CD14-positive monocyte (primary cell): Measurements from ENCODE around the gene LRRC55. TPM values are rescaled to one million over a fixed set of nuclear protein-coding genes. Genes with fewer than 3 reads are reported as not detected.

Experiments used
- DNase-seq, 3 donors: peaks; one replicate each; pipeline ENCODE4 v3.0.0-alpha.2; 2011 to 2022
- H2AFZ ChIP-seq: 2 replicates; pipeline ENCODE4 v1.6.0; 2012; ENCODE audit warnings: mild to moderate bottlenecking, low read depth, low read length, inconsistent platforms; ENCODE audit not compliant: insufficient read depth, poor library complexity, severe bottlenecking
- H3K27ac ChIP-seq, 2 donors: 1 replicate in 1 of 2; 2 replicates in 1 of 2; pipeline ENCODE4 v1.5.1; 2012 to 2013; ENCODE audit warnings: low read length in 2 of 2, control low read depth in 1 of 2, inconsistent platforms in 1 of 2, low read depth in 1 of 2, mild to moderate bottlenecking in 1 of 2
- H3K27me3 ChIP-seq, 2 donors: one replicate each; pipeline versions ENCODE4 v1.6.0 to v1.6.1; 2011 to 2013; ENCODE audit warnings: low read length in 2 of 2; ENCODE audit not compliant: control insufficient read depth in 2 of 2, insufficient read depth in 2 of 2
- H3K36me3 ChIP-seq, 2 donors: replicated peaks in 1 of 2; 1 replicate in 1 of 2; 2 replicates in 1 of 2; pipeline versions ENCODE4 v1.5.1 to v1.6.1; 2012 to 2013; ENCODE audit warnings: low read length in 2 of 2, control low read depth in 1 of 2, inconsistent platforms in 1 of 2, mild to moderate bottlenecking in 1 of 2; ENCODE audit not compliant: insufficient read depth in 2 of 2, control insufficient read depth in 1 of 2
- H3K4me1 ChIP-seq, 2 donors: 1 replicate in 1 of 2; 2 replicates in 1 of 2; pipeline versions ENCODE4 v1.5.1 to v1.6.1; 2012 to 2013; ENCODE audit warnings: low read length in 2 of 2, control low read depth in 1 of 2, inconsistent platforms in 1 of 2, mild to moderate bottlenecking in 1 of 2, moderate library complexity in 1 of 2; ENCODE audit not compliant: insufficient read depth in 2 of 2, control insufficient read depth in 1 of 2
- H3K4me2 ChIP-seq: replicated peaks from 2 replicates; pipeline ENCODE3; 2012; ENCODE audit warnings: low read length, moderate library complexity, mild to moderate bottlenecking; ENCODE audit not compliant: poor library complexity, severe bottlenecking; ENCODE audit errors: extremely low read depth
- H3K4me3 ChIP-seq, 3 experiments: fragments of 200-600 bp in 1 of 3; sonication (generic) in 1 of 3; replicated peaks in 1 of 3; 1 replicate in 2 of 3; 2 replicates in 1 of 3; pipeline ENCODE4 v1.5.1; 2011 to 2013; ENCODE audit warnings: low read length in 3 of 3, mild to moderate bottlenecking in 3 of 3, control low read depth in 2 of 3, low read depth in 2 of 3, inconsistent platforms in 1 of 3, moderate library complexity in 1 of 3
- H3K79me2 ChIP-seq: 2 replicates; pipeline ENCODE4 v1.6.0; 2012; ENCODE audit warnings: mild to moderate bottlenecking, control low read depth, inconsistent platforms, low read length, moderate library complexity; ENCODE audit not compliant: insufficient read depth
- H3K9ac ChIP-seq: 2 replicates; pipeline ENCODE4 v1.6.0; 2017; ENCODE audit warnings: low read length, mild to moderate bottlenecking; ENCODE audit not compliant: insufficient read depth, poor library complexity, severe bottlenecking
- H3K9me3 ChIP-seq, 2 donors: replicated peaks in 1 of 2; 1 replicate in 1 of 2; 2 replicates in 1 of 2; pipeline versions ENCODE4 v1.5.1 to v1.6.1; 2012 to 2013; ENCODE audit warnings: low read length in 2 of 2, control low read depth in 1 of 2; ENCODE audit not compliant: control insufficient read depth in 1 of 2, insufficient read depth in 1 of 2
- H4K20me1 ChIP-seq: 2 replicates; pipeline ENCODE4 v1.6.0; 2012; ENCODE audit warnings: mild to moderate bottlenecking, low read length, control low read depth, moderate library complexity; ENCODE audit not compliant: insufficient read depth
- H3K27ac Mint-ChIP-seq, 7 donors: one replicate each; pipeline ENCODE4 v1.8.0; 2020; ENCODE audit warnings: mild to moderate bottlenecking in 7 of 7, mixed read lengths in 7 of 7, moderate library complexity in 6 of 7, inconsistent platforms in 2 of 7
- H3K27me3 Mint-ChIP-seq, 3 donors: one replicate each; pipeline ENCODE4 v1.8.0; 2021 to 2022; ENCODE audit warnings: low read depth in 3 of 3, mild to moderate bottlenecking in 3 of 3, mixed read lengths in 3 of 3, moderate library complexity in 3 of 3, inconsistent platforms in 1 of 3
- H3K36me3 Mint-ChIP-seq, 2 donors: one replicate each; pipeline ENCODE4 v1.8.0; 2020; ENCODE audit warnings: mixed read lengths in 2 of 2, inconsistent platforms in 1 of 2, mild to moderate bottlenecking in 1 of 2
- H3K4me1 Mint-ChIP-seq: one replicate; pipeline ENCODE4 v1.8.0; 2020; ENCODE audit warnings: mild to moderate bottlenecking, mixed read lengths
- H3K4me3 Mint-ChIP-seq, 2 donors: one replicate each; pipeline ENCODE4 v1.8.0; 2020; ENCODE audit warnings: mild to moderate bottlenecking in 2 of 2, mixed read lengths in 2 of 2, moderate library complexity in 1 of 2
- H3K9me3 Mint-ChIP-seq, 7 donors: one replicate each; pipeline ENCODE4 v1.8.0; 2020 to 2022; ENCODE audit warnings: mixed read lengths in 7 of 7, mild to moderate bottlenecking in 6 of 7, moderate library complexity in 6 of 7, inconsistent platforms in 2 of 7
- WGBS: methylation state at CpG from one replicate; pipeline ENCODE4 v1.1.5; 2013; ENCODE audit warnings: missing lambda C conversion rate; ENCODE audit not compliant: insufficient coverage; 5-methylcytosine and 5-hydroxymethylcytosine counted together
- intact Hi-C, 2 donors: fragments of 100-400 bp; cut with micrococcal nuclease; formaldehyde crosslinking; loops; one replicate each; pipeline versions ENCODE4 v1.15.0 to v1.15.1; 2023
- polyA plus RNA-seq, 3 donors: library from polyadenylated mRNA; depleted of rRNA in 1 of 3; unstranded in 2 of 3; stranded (reverse) in 1 of 3; fragments of 300-500 nt in 2 of 3; fragments of >200 nt in 1 of 3; fragmentation: Illumina TruSeq in 2 of 3; gene quantifications; 1 replicate in 2 of 3; 2 replicates in 1 of 3; pipeline ENCODE4 v1.2.3, GENCODE V29; 2012 to 2021
- TF ChIP-seq, protein P1 (sequence below): fragments of 200-600 bp; IDR thresholded peaks from one replicate; pipeline ENCODE4 v1.8.0; 2022; ENCODE audit warnings: antibody characterized with exemption, mild to moderate bottlenecking

The LRRC55 gene
- polyA plus RNA-seq, 3 donors = not detected

DNA sequence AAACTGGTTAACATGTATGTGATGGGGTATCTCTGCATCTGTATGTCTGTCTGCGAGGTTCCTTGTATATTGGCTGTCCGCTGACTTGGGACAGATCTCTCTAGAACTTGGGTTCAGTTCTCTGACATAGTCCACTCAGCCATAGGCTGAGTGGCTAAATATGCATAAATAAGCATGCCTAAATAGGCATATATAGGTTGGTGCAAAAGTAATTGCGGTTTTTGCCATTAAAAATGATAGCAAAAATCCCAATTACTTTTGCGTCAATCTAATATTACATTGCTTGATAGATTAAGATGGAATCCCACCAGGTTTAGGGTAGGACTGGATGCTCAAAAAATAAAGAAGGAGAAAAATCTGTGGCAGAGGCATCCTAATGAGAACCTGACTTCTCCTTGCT is 8.8 kb downstream of the LRRC55 start:
- Histone ChIP-seq H3K36me3 (no peaks in the 10 kb centered on the region), H2AFZ (no peak overlapping the region), H3K4me3 (no peak overlapping the region), H3K4me1 (no peaks in the 10 kb centered on the region), H3K27me3 (peaks cover 2 to 4% of the 10 kb centered on the region in 2 donors), H3K4me2 (no peak overlapping the region), H3K9me3 (no peaks in the 10 kb centered on the region), H3K9ac (no peak overlapping the region), H3K79me2 (no peaks in the 10 kb centered on the region), H3K27ac (no peak overlapping the region), H4K20me1 (no peaks in the 10 kb centered on the region)
- no peak overlapping the region for H3K4me3 Mint-ChIP-seq
- 100% methylated on average over 2 of the region's 4 CpGs for WGBS
- no peaks in the 10 kb centered on the region for H3K4me1 Mint-ChIP-seq
- H3K27me3 Mint-ChIP-seq = peaks cover 5 to 11% (median 8%) of the 10 kb centered on the region in 3 donors
- DNase-seq = no peak
- TF ChIP-seq, protein P1, sequence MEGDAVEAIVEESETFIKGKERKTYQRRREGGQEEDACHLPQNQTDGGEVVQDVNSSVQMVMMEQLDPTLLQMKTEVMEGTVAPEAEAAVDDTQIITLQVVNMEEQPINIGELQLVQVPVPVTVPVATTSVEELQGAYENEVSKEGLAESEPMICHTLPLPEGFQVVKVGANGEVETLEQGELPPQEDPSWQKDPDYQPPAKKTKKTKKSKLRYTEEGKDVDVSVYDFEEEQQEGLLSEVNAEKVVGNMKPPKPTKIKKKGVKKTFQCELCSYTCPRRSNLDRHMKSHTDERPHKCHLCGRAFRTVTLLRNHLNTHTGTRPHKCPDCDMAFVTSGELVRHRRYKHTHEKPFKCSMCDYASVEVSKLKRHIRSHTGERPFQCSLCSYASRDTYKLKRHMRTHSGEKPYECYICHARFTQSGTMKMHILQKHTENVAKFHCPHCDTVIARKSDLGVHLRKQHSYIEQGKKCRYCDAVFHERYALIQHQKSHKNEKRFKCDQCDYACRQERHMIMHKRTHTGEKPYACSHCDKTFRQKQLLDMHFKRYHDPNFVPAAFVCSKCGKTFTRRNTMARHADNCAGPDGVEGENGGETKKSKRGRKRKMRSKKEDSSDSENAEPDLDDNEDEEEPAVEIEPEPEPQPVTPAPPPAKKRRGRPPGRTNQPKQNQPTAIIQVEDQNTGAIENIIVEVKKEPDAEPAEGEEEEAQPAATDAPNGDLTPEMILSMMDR = no peak
- peaks cover 0 to 5% (median 2%) of the 10 kb centered on the region in 7 donors for H3K9me3 Mint-ChIP-seq
- no peaks in the 10 kb centered on the region for H3K36me3 Mint-ChIP-seq
- intact Hi-C loops = no loop called here
- no peak overlapping the region for H3K27ac Mint-ChIP-seq

DNA sequence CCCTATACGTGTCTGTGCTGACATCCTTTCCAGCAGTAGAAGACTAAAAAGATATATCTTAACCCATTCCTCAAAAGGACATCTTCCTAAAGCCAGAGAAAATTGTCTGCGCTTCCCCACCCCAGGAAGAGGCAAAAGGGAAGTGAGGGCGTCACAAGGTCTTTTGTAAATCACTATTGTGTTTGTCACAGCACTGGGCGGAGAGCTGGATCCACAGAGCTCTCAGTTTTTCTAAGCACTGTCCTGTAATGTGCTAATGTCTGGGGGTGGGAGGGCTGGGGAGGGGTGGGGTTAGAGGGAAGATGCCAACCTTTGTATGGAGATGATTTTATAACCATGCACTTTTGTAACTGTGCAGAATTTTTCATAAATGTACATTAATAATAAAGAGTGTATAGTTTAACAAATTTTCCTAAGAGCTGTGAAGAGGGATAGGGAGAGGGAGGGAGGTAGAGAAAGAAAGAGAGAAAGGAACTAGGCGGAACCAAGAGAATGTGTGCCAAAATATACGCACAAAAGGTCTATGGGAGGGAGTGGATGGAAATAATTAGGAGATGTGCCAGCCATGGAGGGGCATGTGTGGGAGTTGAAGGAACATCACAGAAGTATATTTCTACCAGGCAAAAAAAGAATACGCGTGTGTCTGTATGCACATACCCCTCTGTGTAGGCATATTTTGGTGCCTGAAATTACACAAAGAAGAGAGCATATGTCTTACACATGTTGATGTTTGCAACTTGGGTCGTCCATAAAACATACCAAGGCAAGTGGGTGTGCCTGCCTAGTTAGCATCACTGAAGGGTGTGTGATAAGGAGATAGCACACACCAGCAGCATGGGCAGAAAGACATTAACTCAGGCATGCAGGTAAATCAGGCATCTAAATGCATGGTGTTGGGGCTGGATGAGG is 9.8 kb downstream of the LRRC55 start:
- H2AFZ ChIP-seq = no peak overlapping the region
- intact Hi-C loops = no loop called here
- H3K79me2 ChIP-seq = no peaks in the 10 kb centered on the region
- H3K36me3 ChIP-seq = no peaks in the 10 kb centered on the region
- no peak overlapping the region for H3K4me2 ChIP-seq
- H3K9me3 ChIP-seq = no peaks in the 10 kb centered on the region
- H3K9ac ChIP-seq = no peak overlapping the region
- H4K20me1 ChIP-seq = no peaks in the 10 kb centered on the region
- H3K27ac Mint-ChIP-seq = no peak overlapping the region
- TF ChIP-seq, protein P1 = no peak
- peaks cover 5 to 16% (median 8%) of the 10 kb centered on the region in 3 donors for H3K27me3 Mint-ChIP-seq
- no peaks in the 10 kb centered on the region for H3K4me1 ChIP-seq
- no peaks in the 10 kb centered on the region for H3K36me3 Mint-ChIP-seq
- H3K4me3 ChIP-seq = no peak overlapping the region
- peaks cover 2 to 4% of the 10 kb centered on the region in 2 donors for H3K27me3 ChIP-seq
- H3K4me1 Mint-ChIP-seq = no peaks in the 10 kb centered on the region
- no peak overlapping the region for H3K27ac ChIP-seq
- H3K9me3 Mint-ChIP-seq = peaks cover 0 to 5% (median 2%) of the 10 kb centered on the region in 7 donors
- WGBS = 62% methylated on average over 6 of the region's 9 CpGs
- DNase-seq = no peak
- no peak overlapping the region for H3K4me3 Mint-ChIP-seq
